HG02798 (cell line): ENCODE results near the gene KIF26A.

Experiments
- ATAC-seq: cut with Tn5 transposase; IDR thresholded peaks from one replicate; pipeline ENCODE4 v1.9.1; 2021; ENCODE audit warnings: mild to moderate bottlenecking; ENCODE audit not compliant: unreplicated experiment, poor library complexity

Gene KIF26A

DNA sequence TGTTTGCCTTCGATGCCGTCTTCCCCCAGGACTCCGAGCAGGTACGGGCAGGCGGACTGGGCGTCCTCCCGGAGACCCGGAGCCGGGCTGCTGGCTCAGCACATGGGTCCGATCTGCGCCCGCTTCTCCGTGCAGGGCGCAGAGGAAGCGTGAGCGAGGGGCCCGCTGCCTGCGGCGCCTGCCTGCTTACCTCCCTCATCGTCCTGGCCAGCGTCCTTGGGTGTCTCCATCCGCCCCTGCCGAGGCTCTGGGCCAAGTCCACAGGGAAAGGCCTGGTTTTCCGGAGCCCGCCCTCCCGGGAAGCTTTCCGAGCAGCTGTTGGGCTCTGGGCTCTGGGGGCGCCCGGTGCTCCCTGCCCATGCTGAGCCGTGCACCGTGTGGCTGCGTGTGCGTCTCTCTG, 33.5 kb downstream of the KIF26A start:
- ATAC-seq, result no peak

GRCh38 chr14:104172349-104172748, 34.0 kb downstream of the KIF26A start:
- ATAC-seq, result no peak

DNA sequence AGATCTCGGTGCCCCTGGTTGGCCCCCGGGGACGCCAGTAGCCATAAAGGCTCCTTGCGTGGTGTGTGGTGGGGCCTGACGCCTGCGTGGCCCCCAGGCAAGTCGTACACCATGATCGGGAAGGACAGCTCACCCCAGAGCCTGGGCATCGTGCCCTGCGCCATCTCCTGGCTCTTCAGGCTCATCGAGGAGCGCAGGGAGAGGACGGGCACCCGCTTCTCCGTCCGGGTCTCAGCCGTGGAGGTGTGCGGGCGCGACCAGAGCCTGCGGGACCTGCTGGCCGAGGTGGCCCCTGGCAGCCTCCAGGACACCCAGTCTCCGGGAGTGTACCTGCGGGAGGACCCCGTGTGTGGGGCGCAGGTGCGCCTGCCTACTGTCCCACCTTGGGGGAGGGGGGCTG, 34.5 kb downstream of the KIF26A start:
- no peak for ATAC-seq

GRCh38 chr14:104174051-104174450, 35.7 kb downstream of the KIF26A start:
- ATAC-seq, result no peak

GRCh38 chr14:104175041-104175440, 36.7 kb downstream of the KIF26A start:
- ATAC-seq, result no peak

DNA sequence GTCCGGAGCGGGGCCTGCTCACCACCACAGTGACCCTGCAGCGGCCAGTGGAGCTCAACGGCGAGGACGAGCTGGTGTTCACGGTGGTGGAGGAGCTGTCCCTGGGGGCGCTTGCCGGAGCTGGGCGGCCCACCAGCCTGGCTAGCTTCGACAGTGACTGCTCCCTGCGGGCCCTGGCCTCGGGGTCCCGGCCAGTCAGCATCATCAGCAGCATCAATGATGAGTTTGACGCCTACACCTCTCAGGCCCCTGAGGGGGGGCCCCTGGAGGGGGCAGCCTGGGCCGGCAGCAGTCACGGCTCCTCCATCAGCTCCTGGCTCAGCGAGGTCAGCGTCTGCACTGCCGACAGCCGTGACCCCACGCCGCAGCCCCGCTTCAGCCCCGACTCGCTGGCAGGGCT, 37.4 kb downstream of the KIF26A start:
- no peak for ATAC-seq

DNA sequence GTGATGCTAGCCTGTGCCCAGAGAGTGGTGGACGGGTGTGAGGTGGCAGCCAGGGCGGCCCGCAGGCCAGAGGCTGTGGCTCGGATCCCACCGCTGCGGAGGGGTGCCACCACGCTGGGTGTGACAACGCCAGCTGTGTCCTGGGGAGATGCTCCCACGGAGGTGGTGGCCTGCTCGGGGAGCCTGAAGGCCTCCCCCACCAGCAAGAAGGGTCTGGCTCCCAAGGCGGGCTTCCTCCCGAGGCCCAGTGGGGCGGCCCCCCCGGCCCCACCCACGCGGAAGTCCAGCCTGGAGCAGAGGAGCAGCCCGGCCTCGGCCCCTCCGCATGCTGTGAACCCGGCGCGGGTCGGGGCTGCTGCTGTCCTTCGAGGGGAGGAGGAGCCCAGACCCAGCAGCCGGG, 38.2 kb downstream of the KIF26A start:
- no peak for ATAC-seq

DNA sequence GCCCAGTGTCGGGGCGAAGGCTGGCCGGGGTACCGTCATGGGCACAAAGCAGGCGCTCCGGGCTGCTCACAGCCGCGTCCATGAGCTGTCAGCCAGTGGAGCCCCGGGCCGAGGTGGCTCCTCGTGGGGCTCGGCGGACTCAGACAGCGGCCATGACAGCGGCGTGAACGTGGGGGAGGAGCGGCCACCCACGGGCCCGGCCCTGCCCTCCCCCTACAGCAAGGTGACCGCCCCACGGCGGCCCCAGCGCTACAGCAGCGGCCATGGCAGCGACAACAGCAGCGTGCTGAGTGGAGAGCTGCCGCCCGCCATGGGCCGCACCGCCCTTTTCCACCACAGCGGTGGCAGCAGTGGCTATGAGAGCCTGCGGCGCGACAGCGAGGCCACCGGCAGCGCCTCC, 39.0 kb downstream of the KIF26A start:
- no peak for ATAC-seq

GRCh38 chr14:104178279-104178678, 39.9 kb downstream of the KIF26A start:
- ATAC-seq, result no peak

DNA sequence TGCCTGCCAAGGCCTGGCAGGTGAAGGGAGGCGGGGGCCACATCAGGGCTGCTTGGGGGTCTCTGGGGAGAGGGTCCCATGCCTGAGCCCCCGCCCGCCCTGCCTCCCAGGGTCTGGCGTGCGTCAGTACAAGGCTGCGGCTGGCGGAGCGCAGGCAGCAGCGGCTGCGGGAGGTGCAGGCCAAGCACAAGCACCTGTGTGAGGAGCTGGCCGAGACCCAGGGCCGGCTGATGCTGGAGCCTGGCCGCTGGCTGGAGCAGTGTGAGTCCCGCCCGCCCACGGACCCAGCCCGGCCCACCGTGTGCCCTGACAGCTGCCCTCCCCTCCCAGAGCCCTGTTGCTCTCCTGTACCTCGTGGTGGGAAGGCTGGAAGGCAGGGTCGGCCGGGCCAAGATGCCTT, 40.7 kb downstream of the KIF26A start:
- ATAC-seq, result no peak

GRCh38 chr14:104179564-104180129, 41.3 kb downstream of the KIF26A start:
- ATAC-seq, result no peak

DNA sequence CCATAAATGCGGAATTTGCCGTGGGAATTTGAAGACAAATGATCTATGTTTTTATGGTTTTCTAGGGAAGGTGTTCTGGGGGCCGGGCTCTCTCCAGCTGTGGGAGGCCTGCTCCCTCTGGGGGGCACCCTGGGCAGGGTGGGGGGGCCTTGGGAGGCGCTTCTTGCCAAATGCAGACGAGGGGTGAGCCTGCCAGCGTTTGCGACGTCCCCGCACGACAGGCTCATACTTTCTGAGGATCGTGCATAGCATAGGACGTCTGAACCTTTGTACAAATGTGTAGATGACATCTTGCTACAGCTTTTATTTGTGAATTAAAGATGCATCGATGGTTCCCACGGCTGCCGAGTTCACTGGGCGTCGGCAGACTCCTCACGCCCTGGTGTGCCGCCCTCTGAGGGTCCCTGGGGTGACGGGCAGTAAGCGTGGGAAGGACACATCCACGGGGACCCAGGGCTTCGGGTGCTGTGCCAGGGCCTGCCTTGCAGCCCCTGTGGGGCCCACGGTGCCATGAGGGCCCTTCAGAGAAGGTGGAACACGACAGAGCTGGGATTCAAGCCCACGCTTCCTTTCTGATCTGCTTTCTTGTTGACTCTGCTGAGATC, 42.3 kb downstream of the KIF26A start:
- no peak for ATAC-seq

GRCh38 chr14:104181761-104182530, 43.6 kb downstream of the KIF26A start:
- ATAC-seq, result no peak

DNA sequence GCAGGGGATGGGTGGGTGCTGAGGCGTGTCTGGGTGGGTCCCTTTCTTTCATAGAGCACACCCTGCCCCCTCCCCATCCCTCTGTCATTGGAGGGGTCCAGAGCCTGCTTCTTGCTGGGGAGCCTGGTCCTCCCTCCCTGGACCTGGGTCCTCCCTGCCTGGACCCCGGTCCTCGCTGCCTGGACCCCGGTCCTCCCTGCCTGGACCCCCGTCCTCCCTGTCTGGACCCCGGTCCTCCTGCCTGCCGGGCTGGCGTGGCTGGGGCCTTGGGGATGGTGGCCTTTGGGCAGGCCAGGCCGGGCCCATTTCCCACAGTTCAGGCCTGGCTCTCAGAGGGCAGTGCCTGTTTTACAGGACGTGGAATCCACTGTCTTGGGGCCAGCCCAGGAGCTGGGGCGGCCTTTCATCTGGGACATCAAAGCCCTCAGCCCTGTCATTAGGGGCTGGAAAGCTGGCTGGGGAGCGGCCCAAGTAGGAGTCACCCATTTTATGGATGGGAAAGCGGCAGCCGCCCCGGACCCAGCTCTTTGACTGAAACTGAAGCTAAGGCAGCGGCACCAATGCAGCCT, 44.6 kb downstream of the KIF26A start:
- no peak for ATAC-seq

- no peak for ATAC-seq
Measured at GRCh38 chr14:104183796-104184195, 45.4 kb downstream of the KIF26A start.

- no peak for ATAC-seq
Measured at GRCh38 chr14:104184506-104184905, 46.1 kb downstream of the KIF26A start.

GRCh38 chr14:104184911-104185499, 46.6 kb downstream of the KIF26A start:
- no peak for ATAC-seq

GRCh38 chr14:104185916-104186495, 47.6 kb downstream of the KIF26A start:
- no peak for ATAC-seq

DNA sequence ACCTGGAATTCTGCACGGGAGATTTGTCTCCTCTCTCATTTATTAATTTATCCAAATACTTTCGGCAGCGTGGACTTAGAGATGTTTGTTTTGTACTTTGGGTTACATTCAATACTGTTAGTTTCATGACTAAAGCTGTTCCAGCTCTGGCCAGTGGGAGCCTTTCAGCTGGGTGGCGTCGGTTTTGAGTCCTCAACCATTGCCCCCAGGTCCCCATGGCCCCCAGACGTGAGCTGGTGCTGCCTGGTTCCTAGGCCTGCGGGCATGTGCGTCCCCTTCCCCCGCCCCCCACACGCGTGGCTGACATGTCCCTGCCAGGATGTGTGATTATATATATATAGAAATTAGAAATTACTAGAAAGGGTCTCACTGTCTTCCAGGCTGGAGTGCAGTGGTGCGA, 48.2 kb downstream of the KIF26A start:
- no peak for ATAC-seq

DNA sequence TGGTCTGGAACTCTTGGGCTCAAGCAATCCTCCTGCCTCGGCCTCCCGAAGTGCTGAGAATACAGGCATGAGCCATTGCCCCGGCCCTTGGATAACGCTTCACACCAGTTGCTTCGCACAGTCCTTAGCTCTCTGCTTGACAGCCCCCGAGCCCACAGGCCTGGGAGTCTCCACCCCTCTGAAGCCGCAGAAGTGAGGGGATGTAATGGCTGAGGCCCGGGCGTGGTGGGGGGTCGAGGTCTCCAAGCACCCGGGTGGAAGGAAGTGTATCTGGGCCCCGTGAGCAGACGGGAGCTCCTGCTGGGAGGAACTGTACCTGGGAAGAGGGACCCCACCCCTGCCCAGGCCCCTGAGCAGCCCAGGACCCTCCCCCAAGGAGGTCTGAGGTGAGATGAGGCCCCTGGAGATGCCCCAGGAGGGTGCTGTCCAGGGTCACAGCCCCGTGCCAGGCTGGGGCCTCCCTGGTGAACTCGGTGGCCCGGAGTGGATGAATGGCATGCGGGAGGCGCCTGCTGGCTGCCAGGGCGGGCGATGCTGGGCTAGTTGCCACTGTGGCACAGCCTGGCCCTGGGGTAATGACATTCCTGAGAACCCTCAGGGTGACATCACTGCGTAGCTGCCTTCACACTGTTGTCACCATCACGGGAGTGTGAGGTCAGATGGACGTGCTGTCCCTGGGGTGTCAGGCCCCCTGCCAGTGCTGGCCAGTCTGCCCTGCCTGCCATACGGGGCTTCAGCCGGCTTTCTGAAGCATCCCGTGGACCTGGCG, 48.9 kb downstream of the KIF26A start:
- no peak for ATAC-seq
